GM21526 (cell line): Measurements from ENCODE around the gene SDK1.

Experiments used
- ATAC-seq: cut with Tn5 transposase; IDR thresholded peaks from one replicate; pipeline ENCODE4 v1.9.1; 2021; ENCODE audit warnings: moderate library complexity; ENCODE audit not compliant: unreplicated experiment, low FRiP score

SDK1 gene

DNA sequence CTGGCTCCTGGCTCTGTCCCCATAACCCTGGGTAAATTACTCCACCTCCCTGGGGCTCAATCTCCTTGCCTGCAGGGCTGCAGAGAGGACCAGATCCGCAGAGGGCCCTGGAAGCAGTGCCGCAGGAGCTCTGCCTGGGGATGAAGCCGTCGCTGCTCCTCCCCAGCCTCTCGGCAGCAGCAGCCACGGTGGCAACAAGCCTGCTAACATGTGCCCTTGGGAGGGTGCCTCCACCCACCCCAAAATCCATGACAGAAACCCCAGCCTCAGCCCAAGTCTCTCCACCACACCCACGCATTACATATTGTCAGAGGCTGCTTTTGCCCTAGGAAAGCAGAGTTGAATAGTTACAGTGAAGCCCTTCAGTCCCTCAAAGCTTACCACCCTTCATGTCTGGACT is 894.6 kb downstream of the SDK1 start:
- no peak for ATAC-seq

DNA sequence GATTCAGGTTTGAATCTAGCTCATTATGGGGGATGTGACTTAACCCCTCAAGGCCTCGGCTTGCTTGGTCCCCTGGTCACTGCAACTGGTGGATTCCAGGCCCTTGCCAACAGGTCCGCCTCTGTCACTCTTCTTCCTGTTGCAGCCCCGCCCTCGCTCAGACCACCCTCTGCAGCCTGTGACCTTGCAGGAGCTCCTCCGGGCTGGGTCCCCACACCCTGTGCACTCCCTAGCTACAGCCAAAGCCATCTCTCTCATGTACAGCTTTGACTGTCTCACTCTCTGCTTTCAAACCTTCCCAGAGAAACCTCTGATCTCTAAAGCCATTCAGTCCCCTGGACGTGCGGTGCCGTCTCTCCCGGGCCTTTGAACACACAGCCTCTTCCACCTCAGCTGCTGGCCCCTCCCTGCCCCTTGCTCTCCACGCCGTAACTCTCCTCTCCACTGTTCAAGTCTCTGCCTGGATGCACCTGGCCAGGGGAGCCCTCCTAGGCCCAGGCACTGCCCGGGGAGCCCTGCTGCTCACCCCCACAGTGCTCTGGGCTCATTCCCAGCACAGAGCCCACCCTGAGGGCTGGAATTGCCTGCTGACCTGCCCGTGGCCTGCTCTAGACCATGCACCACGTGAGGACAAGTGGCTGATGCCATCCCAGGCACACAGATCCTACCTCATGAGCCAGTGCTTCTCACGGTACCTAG is 895.2 kb downstream of the SDK1 start:
- ATAC-seq = no peak

DNA sequence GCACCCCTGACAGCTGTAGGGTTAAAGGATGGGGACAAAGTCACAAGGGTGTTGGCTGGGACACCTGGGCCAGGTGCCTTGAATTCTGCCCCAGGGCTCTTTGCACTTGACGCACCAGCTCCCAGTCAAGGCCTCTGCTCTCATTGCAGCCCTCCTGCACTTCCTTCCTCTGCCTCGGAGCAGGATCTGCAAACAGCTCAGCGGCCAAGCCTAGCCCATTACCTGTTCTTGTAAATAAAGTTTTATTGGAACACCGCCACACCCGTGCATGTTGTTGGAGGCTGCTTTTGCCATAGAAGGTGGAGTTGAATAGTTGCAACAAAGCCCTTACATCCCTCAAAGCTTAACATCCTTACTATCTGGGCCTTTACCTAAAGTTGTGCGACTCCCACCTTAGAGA is 897.2 kb downstream of the SDK1 start:
- no peak for ATAC-seq

DNA sequence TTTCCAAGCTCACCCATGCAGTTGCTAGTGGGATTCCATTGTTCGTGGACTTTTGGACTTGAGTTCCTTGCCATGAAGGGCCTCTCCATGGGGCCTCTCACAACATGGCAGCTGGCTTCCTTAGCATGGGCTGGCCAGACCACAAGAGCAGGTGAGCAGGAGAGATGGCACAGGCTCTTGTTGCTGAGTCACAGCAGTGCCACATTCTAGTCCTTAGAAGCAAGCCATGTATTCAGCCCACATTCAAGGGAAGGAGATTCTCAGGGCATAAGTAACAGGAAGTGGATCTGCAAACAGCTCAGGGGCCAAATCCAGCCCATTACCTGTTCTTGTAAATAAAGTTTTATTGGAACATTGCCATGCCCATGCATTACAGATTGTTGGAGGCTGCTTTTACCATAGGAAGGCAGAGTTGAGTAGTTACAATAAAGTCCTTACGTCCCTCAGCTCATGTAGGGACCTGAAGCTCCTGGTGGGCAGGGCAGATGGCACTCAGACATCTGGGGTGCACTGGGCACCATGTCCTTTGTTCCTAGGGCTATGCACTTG is 899.6 kb downstream of the SDK1 start:
- no peak for ATAC-seq

DNA sequence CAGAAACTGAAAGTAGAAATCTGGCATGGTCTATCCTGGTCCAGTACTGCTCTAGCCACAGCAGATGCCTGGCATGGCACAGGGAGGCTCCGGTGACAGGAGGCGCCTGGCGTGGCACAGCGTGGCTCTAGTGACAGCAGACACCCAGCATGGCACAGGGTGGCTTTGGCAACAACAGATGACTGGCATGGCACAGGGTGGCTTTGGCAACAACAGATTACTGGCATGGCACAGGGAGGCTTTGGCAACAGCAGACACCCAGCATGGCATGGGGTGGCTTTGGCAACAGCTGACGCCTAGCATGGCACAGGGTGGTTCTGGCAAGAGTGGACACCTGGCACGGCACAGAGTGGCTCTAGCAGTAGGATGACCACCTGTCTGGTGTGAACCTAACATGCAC is 900.5 kb downstream of the SDK1 start:
- ATAC-seq = no peak

DNA sequence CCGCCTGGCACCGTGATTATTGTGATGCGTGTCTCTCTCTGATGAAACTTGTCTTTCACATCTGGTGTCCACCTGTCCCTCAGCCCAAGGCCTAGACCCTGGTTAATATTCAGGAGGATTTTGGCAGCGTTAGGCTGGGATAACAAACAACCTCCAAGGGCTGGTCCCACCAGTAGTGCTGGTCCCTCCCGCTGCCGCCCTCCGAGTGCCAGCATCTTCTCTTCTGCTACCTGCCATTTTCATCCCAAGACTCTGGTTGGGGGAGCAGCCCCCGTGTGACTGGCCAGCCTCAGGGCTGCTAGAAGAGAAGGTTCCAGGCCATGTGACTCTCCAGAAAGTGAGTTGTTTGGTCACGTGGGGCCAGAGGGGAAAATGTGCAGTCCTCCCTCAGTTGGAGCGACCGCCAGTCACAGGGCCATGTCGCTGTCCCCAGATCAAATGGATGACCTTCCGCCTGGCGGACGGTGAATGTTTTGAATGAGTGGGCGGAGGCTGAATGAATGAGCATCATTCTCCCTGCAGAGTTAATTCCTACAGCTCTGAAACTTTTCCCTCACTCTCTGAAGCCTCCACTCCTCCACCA is 901.2 kb downstream of the SDK1 start:
- ATAC-seq = no peak

DNA sequence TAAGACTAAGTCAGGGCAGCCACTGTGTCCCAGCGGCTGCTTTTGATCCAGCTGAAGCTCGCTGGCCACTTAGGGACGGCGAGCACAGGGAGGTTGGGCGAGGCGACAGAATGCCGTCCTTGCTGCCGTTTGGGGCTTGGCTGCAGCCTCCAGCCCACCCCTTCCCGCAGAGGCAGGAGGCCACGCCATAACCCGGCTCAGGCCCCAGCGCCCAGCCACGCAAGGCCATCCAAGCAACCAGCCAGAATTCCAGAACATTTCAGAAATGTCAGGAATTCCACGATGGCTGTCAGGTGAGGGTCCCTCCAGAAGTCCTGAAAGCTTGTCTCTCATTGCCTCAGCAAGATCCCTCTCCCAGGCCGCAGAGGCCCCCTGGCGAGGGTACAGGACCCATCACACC is 901.9 kb downstream of the SDK1 start:
- no peak for ATAC-seq

DNA sequence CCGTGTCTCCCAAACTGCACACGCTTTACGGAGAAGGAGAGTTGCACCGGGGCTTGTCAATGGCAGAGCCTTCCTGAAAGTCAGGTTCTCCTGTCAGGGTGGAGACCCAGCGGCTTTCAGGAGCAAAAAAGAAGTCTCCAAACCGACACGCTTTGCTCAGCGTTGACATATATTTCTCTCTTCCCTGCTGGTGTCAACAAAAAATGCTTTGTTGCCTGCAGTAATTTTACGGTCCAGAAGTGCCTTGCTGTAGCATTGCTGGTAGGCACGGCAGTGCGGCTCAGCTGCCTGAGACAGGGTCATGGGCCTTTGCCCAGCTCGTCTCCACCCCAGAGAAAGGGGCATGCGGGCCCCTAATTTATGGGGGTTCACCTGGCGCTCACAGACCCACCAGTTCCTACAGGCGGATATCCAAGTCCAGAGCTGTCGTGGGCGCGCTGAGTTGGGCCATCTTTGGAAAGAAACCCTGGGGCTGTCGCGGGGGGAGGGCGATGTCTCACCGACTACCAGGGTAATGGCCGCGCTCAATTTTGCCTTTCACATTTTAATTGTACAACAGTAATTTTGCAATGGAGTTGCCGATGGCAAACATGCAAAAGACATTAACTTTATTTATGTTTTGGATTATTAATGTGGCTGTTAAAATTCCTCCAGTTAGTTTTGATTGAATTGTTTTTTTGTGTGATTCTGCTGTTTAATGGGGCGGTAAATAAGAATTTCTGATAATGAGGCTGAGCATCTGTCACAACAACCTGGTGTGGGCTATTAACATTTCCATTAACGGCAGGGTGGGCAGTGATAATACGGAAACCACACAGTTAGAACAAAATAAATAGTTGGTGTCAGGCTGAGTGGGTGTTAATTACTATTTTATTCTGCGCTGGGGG is 902.8 kb downstream of the SDK1 start:
- no peak for ATAC-seq

DNA sequence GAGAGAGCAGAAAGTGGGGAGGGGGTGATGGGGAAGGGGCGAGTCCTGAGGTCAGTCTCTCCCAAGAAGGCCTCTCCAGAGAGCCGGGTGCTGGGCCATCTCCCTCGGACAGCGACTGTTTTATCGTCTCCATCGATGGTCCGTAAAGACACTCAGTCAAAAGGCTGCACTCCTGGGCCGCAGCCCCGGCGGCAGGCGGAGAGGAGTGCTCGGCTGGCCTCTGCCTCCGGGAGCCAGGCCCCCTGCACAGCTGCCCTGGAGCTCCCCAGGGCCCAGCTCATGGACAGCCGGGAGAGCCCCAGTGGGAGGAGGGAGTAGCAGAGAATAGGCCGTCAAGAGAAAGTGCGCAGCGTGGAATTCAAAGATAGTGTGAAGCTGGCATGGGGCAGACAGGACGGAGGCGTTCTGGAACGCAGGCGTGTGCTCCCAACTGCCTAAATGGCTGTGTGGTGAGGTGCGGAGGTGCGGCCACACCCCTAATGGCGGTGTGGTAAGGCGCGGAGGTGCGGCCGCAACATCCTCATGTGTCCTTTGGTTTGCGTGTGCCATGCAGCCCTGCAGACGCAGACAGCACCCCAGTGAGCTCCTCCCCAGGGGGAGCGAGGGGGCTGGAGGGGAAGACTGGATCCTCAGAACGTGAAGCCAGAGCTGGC is 903.6 kb downstream of the SDK1 start:
- no peak for ATAC-seq

DNA sequence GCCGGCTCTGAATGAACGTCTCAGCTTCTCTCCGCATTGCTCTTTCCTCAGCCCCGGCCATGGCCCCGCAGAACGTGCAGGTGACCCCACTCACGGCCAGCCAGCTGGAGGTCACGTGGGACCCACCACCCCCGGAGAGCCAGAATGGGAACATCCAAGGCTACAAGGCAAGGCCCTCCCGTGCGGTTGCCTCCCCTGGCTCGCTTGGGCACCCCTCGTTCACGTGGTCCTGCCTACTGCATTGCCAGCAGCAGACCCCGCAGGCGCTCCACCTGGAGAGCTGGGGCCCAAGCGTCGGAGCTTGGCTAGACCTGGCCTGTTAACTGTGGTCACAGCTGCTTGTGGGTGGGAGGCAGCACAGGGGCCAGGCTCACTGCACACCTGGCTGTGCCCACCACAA is 904.8 kb downstream of the SDK1 start:
- ATAC-seq = no peak

DNA sequence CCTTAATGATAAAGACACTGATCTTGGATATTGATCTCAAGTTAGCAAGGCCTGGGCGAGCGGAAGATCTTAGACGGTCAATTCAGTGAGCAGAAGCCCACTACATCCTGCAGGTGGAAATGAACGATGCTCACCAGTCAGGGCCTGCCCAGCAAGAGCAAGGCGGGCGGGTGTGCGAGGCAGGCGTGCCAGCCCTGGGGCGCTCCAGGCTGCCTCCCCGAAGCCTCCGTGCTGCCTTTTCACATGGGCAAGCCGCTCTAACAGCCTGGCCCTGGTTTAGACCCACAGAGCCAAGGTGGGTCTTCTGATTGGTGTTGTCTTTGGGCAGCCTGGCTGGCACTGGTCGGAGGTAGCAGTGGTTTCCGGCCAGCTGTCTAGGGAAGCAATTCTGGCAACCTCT is 906.0 kb downstream of the SDK1 start:
- no peak for ATAC-seq

DNA sequence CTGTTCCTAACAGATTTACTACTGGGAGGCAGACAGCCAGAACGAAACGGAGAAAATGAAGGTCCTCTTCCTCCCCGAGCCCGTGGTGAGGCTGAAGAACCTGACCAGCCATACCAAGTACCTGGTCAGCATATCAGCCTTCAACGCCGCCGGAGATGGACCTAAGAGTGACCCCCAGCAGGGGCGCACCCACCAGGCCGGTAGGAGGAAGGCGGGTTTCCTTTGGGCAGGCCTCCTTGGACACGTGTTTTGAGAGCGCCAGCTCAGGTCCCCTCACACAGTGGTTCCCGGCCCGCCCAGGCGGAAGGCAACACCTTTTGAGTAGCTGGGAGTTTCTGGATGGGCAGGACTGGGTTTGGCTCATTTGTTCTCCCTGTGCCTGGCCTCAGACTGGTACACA is 907.0 kb downstream of the SDK1 start:
- ATAC-seq = no peak

DNA sequence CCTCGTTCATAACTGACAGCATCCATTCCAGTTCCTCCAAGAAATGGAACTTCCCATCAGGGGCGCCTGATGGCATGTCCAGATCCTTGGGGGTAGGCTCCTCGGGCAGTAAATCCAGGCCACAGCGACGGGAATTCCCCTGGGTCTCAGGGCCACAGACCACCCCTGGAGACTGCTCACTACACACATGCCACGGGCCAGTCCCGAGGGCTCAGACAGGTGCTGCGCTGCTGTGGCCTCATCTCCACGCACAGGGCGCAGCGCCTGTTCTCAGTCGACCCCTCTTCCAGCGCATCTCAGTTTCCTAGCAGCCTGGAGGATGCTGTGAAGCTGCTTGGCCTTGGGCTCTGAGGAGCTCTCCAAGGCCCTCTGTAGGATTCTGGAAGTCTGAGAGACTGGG is 907.5 kb downstream of the SDK1 start:
- no peak for ATAC-seq

DNA sequence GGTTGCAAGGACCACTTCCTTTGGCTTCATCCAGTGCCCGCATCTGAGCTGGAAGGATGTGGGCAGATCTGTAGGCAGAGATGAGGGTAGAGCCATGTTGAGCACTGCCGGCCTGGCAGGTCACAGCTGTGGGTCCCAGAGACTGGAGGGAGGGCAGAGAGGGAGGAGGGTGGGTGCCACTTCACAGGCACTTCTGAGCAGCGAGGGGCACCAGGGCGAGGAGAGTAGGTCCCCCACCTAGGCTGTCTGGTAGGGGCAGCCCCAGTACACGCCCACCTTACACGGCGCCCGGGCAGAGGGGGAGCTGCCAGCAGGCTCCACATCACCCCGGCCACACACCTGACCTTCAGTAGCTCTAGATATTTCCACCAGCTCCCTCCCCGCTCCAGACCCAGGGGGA is 908.1 kb downstream of the SDK1 start:
- ATAC-seq = no peak

DNA sequence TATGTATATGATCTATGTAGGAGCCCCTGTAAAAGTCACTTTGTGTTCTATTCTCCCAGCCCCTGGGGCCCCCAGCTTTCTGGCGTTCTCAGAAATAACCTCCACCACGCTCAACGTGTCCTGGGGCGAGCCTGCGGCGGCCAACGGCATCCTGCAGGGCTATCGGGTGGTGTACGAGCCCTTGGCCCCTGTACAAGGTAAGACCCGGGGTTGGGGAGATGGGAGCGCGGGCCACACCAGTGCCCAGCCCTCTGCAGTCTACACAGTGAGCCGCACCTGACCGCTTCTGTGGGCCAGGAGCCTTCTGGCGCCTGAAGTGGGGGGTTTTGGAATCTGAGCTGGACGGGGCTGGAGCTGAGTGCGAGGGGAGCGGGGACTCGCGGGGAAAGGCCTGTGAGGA is 908.9 kb downstream of the SDK1 start:
- no peak for ATAC-seq

DNA sequence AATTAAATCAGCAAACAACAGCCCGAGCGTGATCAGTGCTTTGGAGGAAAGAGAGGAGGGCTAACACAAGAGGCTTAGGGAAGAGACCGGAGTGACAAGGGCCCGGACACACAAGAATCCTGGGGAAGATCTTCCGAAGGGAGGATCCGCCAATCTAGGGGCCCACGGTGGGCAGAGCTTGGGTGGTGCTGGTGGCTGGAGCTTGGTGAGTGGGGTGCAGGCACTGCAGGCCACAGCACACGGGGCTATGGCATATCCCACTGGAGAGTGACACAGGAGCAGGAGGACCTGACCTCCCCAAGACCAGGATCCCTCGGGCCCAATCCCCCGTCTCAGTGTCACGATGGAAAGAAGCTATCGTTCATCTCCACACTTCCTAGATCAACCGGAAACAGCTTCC is 909.8 kb downstream of the SDK1 start:
- ATAC-seq = no peak

DNA sequence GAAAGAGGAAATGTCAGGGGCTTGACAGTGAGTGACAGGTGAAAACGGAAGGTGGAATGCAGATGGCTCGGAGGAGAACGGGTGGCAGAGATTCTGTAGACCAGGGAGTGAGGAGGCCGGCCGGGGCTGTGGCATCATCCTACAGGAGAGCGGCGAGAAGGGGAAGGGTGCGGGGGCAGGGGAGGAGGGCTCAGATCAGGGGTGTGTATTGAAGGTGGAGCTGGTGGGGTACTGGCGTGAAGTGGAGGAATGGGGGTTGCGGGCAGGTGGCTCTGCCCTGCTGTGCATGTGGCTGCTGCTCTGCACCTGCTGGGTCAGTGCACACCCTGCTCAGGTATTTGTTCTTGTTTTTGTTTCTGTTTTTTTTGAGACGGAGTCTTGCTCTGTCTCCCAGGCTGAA is 910.2 kb downstream of the SDK1 start:
- ATAC-seq = no peak

DNA sequence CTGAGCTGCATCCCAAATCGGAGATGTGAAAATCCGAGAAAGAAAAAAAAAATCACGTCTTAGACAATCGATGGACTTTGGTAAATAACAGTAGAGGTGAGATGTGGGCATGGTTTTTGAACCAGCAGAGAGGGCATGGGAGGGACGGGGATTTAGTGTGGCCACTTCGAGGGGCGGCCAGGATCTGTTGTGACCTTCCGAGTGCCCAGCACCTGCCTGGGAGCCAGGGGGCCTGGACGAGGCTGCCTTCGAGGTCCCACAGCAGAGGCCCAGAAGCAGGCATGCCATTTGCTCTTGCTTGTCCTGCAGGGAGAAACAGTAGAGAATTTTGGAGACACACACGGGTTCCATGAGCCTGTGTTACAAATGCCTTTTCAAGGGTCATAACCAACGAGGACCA is 911.3 kb downstream of the SDK1 start:
- ATAC-seq = no peak

DNA sequence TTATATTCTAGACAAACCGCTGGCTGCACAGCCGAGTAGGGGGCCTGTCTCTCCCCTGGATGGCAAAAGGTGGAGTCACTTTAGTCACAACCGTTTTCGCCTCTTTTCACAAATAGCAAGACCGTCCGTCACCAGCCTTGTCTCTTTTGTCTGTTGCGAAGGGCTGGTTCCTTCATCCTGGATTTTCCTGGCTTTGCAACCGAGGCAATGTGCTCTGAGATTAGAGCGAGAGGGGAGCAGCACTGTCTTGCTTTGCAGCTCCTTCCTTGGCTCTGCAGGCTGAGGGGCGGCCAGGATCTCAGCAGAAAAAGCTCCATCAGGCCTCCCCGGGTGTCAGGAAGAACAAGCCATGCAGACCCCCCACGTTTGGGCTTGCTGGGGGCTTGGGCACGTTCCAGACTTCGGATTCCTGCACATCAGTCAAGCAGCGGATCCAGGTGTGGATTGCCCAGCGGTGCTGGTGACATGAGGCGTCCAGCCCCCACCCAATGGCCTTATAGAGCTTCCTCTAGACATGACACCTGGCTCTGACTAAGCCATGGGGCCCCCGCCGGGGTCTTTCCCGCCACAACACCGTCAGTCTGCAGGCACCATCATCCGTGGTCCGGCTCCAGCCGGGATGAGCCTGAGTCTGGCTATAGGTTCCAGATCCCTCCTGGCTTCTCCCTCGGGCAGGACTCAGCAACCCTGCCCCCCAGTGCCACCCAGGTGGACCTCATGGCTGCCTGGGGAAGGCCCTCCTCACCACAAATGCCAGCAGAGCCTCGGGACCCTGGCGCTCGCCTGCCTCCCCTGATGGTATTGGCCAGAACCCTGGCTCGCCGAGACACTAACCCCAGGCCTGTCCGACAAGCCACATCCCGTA is 913.5 kb downstream of the SDK1 start:
- no peak for ATAC-seq

DNA sequence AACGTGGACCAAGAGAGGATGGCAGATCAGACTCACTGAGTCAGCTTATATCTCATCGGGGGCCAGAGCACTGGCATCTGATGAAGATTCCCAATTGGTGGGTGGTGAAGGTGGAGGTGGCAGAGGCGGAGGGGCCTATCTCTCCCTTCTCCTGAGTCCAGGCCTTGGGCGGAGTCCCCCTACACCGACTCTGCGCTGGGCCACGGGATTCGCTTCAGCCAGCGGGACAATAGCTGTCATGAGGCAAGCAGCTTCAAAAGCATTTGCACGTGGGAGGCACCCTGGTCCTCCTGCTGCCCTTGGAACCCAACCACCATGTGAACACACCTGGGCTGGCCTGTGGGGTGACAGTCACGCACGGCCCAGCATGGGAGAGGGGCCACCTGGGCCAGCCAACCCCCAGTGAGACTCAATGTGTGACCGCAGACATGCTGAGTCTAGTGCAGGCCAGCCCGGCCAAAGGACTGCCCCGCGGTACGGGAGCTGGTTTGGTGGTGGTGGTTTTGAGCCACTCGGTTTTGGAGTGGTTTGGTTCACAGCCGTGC is 914.2 kb downstream of the SDK1 start:
- no peak for ATAC-seq
